LNCAP (cell line): ENCODE data around the gene ALDOC.

Experiments
- TF ChIP-seq, protein P1 (sequence below): fragments of 450-650 bp; IDR thresholded peaks from 2 replicates; pipeline ENCODE4 v1.5.1; 2017; ENCODE audit warnings: mild to moderate bottlenecking

Gene ALDOC

DNA sequence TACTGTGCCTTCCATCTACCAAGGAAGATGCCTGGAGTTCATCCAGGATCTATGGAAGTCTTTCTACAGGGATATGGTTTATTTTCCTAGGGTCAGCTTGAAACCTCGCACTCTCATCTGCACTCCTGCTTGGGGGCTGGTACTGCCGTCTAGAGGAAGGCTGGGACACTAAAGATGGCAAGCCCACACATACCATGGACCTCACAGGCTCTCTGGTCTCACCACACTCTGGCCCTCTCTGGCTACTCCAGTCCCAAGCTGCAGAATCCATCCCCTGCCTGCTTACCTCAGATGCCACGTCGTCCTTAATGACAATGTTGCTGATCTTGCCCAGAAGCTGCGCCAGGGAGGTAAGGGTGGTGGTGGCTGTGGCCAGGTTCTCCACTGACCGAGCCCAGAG, 22.1 kb downstream of the ALDOC start:
- TF ChIP-seq, protein P1, sequence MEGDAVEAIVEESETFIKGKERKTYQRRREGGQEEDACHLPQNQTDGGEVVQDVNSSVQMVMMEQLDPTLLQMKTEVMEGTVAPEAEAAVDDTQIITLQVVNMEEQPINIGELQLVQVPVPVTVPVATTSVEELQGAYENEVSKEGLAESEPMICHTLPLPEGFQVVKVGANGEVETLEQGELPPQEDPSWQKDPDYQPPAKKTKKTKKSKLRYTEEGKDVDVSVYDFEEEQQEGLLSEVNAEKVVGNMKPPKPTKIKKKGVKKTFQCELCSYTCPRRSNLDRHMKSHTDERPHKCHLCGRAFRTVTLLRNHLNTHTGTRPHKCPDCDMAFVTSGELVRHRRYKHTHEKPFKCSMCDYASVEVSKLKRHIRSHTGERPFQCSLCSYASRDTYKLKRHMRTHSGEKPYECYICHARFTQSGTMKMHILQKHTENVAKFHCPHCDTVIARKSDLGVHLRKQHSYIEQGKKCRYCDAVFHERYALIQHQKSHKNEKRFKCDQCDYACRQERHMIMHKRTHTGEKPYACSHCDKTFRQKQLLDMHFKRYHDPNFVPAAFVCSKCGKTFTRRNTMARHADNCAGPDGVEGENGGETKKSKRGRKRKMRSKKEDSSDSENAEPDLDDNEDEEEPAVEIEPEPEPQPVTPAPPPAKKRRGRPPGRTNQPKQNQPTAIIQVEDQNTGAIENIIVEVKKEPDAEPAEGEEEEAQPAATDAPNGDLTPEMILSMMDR: peak; percentile 23; the same call in 1 of the 2 replicates

DNA sequence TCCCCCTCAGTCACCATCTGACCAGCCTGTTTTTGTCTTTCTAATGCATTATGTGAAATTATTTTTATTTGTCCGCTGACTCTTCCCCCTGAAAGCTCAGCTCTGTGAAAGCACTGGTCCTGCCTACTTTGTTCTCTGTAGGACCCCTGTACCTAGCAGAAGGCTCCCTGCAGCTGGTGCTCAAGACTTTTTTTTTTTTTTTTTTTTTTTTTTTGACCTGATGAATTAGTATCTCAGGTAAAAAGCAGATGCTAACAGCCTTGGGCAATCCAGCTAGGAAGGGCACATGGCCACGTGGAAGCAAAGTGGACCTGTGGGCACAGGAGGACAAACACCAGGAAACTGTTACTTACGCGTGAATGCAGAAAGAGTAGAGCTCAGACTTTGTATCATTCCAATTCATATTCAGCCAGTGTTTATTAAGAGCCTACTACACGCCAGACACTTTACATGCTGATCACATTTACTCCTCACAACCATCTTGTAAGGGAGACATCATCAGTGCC, 23.6 kb downstream of the ALDOC start:
- TF ChIP-seq, protein P1: no peak

DNA sequence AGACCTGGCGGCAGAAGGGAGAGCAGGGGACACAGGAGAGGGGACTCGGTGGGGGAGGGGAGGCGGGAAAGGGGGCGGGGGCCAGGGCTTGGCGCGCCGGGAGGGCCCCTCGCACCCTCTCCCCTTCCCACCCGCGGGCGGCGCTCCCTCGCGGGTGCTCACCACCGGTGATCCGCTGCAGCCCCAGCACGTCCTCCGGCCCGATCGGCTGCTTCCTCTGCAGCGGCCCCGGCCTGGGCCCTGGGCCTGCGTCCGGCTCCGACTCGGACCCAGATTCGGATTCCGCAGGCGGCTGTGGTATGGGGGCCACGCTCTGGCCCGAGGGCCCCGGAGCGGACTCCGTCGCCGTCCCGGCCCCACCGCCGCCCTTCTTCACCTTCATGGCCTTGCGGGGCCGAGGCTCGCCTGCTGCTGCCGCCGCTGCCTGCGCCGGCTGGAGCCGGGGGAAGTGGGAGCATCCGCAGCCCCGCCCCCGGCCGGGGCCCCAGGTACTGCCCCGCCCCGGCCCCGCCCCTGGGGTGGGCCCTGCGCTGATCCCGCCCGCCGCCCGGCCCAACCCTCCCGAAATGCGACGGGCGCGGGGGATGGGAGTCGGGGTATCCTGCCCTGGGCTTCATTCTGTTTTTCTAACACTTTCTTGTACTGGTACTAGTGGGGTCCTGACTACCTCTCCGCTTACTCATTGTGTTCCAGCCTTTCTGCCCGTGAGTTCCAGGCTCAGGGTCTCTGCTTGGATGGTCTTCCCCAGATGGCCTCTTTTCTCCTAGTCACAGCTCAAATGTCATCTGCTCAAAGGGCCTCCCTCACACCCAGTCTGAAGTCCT, 24.3 kb downstream of the ALDOC start, which contains the start of gene UNC119:
UNC119 (minus strand) TSS at position 449 of the 824 bp plus-strand sequence; CDS start at position 382, 67 bp downstream.
- TF ChIP-seq, protein P1: no peak

DNA sequence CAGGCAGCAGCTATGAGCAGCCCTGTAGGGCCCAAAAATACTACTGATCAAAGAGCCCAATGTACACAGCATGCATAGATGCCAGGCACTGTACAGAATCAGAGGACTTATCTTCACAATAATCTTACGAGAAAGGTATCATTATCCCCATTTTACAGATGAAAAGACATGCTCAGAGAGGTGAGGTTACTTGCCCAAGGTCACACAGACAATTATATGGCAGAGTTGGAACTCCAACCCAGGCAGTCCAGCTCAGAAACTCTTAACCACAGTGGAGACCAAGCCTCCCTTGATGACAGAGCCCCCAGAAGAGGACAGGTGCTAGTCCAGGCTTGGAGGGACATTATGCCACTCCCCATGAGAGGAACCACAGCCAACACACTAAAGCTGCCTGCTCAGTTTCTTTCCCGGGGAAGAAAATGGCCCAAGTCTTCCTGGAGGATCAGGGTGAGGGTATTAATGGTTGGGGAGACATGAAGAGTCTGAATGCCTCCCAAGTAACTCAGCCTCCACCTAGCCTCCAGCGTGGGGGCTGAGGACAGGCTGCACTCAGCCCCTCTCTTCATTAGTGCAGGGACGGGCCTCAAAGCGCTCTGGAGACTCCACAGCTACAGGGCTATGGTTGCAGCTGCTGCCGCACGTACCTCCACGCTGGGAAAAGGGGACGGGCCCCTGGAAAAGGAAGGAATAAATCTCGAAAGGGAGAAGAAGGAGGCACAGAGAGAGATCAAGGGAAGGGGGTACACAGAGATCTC, 25.1 kb downstream of the ALDOC start:
- TF ChIP-seq, protein P1: no peak

DNA sequence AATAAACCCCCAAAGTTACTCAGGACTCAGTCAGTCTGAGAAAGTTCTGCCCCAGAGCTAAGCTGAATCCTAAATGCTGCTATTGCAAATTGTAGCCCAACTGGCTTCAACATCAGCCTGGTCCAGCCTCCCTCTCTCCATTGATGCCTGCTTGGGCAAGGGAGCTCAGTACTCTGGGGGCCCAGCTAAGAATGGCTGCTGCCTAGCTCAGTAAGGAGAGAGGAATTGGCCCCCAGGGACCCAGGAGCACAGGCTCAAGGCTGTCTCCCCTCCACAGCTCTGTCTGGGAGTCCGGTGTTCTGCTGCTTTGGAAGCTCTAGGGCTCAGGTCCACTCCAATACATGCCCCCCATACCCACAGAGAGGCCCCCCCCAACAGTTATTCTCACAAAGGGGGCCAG, 25.8 kb downstream of the ALDOC start:
- TF ChIP-seq, protein P1: no peak

DNA sequence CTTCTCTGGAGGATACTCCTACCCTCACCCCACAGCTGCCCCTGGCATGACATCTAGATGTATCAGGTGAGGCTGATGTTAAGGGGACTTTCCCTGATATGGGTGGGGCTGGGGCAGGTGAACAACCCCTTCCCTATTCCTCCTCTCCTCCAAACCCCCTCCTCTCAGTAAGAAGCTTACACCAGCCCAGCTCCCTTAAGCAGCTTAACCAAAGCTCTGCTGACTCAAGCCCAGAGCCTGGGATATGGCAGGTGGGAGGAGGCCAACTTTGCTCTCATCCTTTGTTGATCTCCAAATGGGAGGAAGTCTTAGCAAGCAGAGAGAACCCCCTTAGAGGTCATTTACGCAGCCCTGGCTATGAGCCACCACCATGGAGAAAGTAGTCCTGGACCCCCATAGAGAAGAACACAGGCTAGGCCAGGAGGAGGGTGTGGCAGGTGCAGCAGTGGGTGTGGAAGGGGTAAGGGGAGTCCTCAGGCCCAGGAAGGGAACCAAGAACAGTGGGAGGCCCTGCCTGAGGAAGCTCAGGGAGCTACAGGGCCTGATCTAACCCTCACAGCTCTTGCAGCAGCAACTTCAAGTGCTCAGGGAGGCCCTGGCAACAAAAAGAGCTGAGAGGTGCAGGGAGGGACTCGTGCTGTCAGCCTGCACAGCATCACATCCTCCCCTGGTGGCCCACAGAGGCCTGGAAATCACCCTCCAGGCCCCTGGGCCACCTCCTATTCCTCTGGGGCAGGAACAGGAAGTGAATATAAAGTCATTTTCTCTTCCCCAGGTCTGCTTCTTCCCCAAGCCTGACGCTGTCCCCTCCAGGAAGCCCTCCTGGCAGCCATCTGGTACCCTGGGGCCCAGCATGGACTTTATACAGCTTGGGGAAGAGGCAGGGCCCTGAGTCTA, 27.2 kb downstream of the ALDOC start:
- TF ChIP-seq, protein P1: no peak
